Mesendoderm (in vitro differentiated cells): ENCODE results near the gene GALNT18.

Experiments used
- DNase-seq: peaks from one replicate; pipeline ENCODE4 v3.0.0; 2013
- H2AK5ac ChIP-seq: 2 replicates; pipeline ENCODE4 v1.6.1; 2013; ENCODE audit warnings: low read length, inconsistent platforms
- H2BK120ac ChIP-seq: 2 replicates; pipeline ENCODE4 v1.6.1; 2013; ENCODE audit warnings: low read depth, mild to moderate bottlenecking, low read length, moderate library complexity, mixed read lengths
- H2BK15ac ChIP-seq: replicated peaks from 2 replicates; pipeline ENCODE4 v1.6.1; 2013; ENCODE audit warnings: low read depth, mild to moderate bottlenecking, moderate library complexity
- H2BK5ac ChIP-seq: 2 replicates; pipeline ENCODE4 v1.6.1; 2013; ENCODE audit warnings: low read length, inconsistent platforms
- H3K18ac ChIP-seq: 2 replicates; pipeline ENCODE4 v1.6.1; 2013; ENCODE audit warnings: mild to moderate bottlenecking, low read length, mixed read lengths
- H3K23ac ChIP-seq: one replicate; pipeline ENCODE4 v1.6.1; 2013; ENCODE audit warnings: low read length
- H3K27ac ChIP-seq: 2 replicates; pipeline ENCODE4 v1.5.1; 2013; ENCODE audit warnings: low read depth, mild to moderate bottlenecking, inconsistent platforms, low read length, moderate library complexity
- H3K27me3 ChIP-seq: 2 replicates; pipeline ENCODE4 v1.6.1; 2013; ENCODE audit warnings: low read length, control low read depth, mild to moderate bottlenecking, inconsistent platforms; ENCODE audit not compliant: insufficient read depth, poor library complexity
- H3K36me3 ChIP-seq: 2 replicates; pipeline ENCODE4 v1.6.1; 2013; ENCODE audit warnings: low read length, inconsistent platforms; ENCODE audit not compliant: control insufficient read depth, insufficient read depth
- H3K4ac ChIP-seq: one replicate; pipeline ENCODE4 v1.6.1; 2013; ENCODE audit warnings: low read depth, mild to moderate bottlenecking, low read length, moderate library complexity
- H3K4me1 ChIP-seq: 2 replicates; pipeline ENCODE4 v1.6.1; 2013; ENCODE audit warnings: low read depth, low read length, inconsistent platforms; ENCODE audit not compliant: control insufficient read depth
- H3K4me2 ChIP-seq: 2 replicates; pipeline ENCODE4 v1.6.1; 2013; ENCODE audit warnings: low read length
- H3K4me3 ChIP-seq: 2 replicates; pipeline ENCODE4 v1.5.1; 2013; ENCODE audit warnings: mild to moderate bottlenecking, low read length
- H3K56ac ChIP-seq: one replicate; pipeline ENCODE4 v1.6.1; 2013; ENCODE audit warnings: low read length
- H3K79me1 ChIP-seq: 2 replicates; pipeline ENCODE4 v1.6.1; 2013; ENCODE audit warnings: low read length, inconsistent platforms
- H3K79me2 ChIP-seq: 2 replicates; pipeline ENCODE4 v1.6.1; 2013; ENCODE audit warnings: mild to moderate bottlenecking, low read length; ENCODE audit not compliant: control insufficient read depth, insufficient read depth
- H3K9ac ChIP-seq: 2 replicates; pipeline ENCODE4 v1.6.1; 2013; ENCODE audit warnings: low read length, inconsistent platforms
- H4K5ac ChIP-seq: one replicate; pipeline ENCODE4 v1.6.1; 2013; ENCODE audit warnings: low read length
- H4K8ac ChIP-seq: one replicate; pipeline ENCODE4 v1.6.1; 2013; ENCODE audit warnings: low read depth, mild to moderate bottlenecking, control low read depth, low read length, moderate library complexity
- WGBS: extraction: QIAGEN DNeasy Blood & Tissue Kit; methylation state at CpG from one replicate; pipeline ENCODE4 v1.1.7; 2013; ENCODE audit warnings: low lambda C conversion rate, missing lambda C conversion rate; ENCODE audit not compliant: insufficient coverage; ENCODE audit errors: extremely low coverage; 5-methylcytosine and 5-hydroxymethylcytosine counted together

The GALNT18 gene

GRCh38 chr11:11246166-11246565 is 375.6 kb downstream of the GALNT18 start:
- Histone ChIP-seq H3K79me1 (no peaks in the 10 kb centered on the region), H3K4me1 (no peaks in the 10 kb centered on the region), H4K5ac (no peak overlapping the region), H2BK5ac (no peak overlapping the region), H3K79me2 (no peaks in the 10 kb centered on the region), H3K18ac (no peak overlapping the region), H4K8ac (no peak overlapping the region), H3K36me3 (no peaks in the 10 kb centered on the region), H3K23ac (no peak overlapping the region), H2AK5ac (no peak overlapping the region), H2BK120ac (no peak overlapping the region), H2BK15ac (no peak overlapping the region), H3K4ac (no peak overlapping the region), H3K27me3 (no peaks in the 10 kb centered on the region), H3K4me2 (no peak overlapping the region), H3K4me3 (no peak overlapping the region), H3K27ac (no peak overlapping the region), H3K9ac (no peak overlapping the region), H3K56ac (no peak overlapping the region)
- no peak for DNase-seq
- no CpG with 5 or more reads among the region's 1 CpG for WGBS

- Histone ChIP-seq H3K27ac (no peak overlapping the region), H3K4ac (no peak overlapping the region), H2BK120ac (no peak overlapping the region), H2BK5ac (no peak overlapping the region), H3K18ac (no peak overlapping the region), H3K56ac (no peak overlapping the region), H3K79me1 (no peaks in the 10 kb centered on the region), H2AK5ac (no peak overlapping the region), H4K5ac (no peak overlapping the region), H3K36me3 (no peaks in the 10 kb centered on the region), H3K4me2 (no peak overlapping the region), H3K23ac (no peak overlapping the region), H3K4me3 (no peak overlapping the region), H4K8ac (no peak overlapping the region), H3K79me2 (no peaks in the 10 kb centered on the region), H3K9ac (no peak overlapping the region), H2BK15ac (no peak overlapping the region), H3K4me1 (no peaks in the 10 kb centered on the region), H3K27me3 (no peaks in the 10 kb centered on the region)
- DNase-seq = no peak
- no CpG with 5 or more reads among the region's 3 CpGs for WGBS
Observed at GRCh38 chr11:11245453-11245852, 376.4 kb downstream of the GALNT18 start.

- Histone ChIP-seq H3K23ac (no peak overlapping the region), H3K4ac (no peak overlapping the region), H3K18ac (no peak overlapping the region), H3K4me2 (no peak overlapping the region), H4K5ac (no peak overlapping the region), H2AK5ac (no peak overlapping the region), H2BK15ac (no peak overlapping the region), H3K27me3 (no peaks in the 10 kb centered on the region), H2BK5ac (no peak overlapping the region), H3K36me3 (no peaks in the 10 kb centered on the region), H3K79me1 (no peaks in the 10 kb centered on the region), H3K4me1 (no peaks in the 10 kb centered on the region), H3K56ac (no peak overlapping the region), H4K8ac (no peak overlapping the region), H3K4me3 (no peak overlapping the region), H3K27ac (no peak overlapping the region), H3K79me2 (no peaks in the 10 kb centered on the region), H3K9ac (no peak overlapping the region), H2BK120ac (no peak overlapping the region)
- WGBS = no CpG with 5 or more reads among the region's 2 CpGs
- DNase-seq = peak; percentile 75
Observed at GRCh38 chr11:11244470-11245080, 377.2 kb downstream of the GALNT18 start.

GRCh38 chr11:11243590-11244469 is 378.0 kb downstream of the GALNT18 start:
- no CpG with 5 or more reads among the region's 9 CpGs for WGBS
- Histone ChIP-seq H3K4me3 (no peak overlapping the region), H3K27me3 (no peaks in the 10 kb centered on the region), H3K79me1 (no peaks in the 10 kb centered on the region), H2BK5ac (no peak overlapping the region), H2AK5ac (no peak overlapping the region), H2BK15ac (no peak overlapping the region), H3K79me2 (no peaks in the 10 kb centered on the region), H4K8ac (no peak overlapping the region), H3K18ac (no peak overlapping the region), H3K56ac (no peak overlapping the region), H3K4me1 (no peaks in the 10 kb centered on the region), H3K4me2 (no peak overlapping the region), H3K9ac (no peak overlapping the region), H2BK120ac (no peak overlapping the region), H4K5ac (no peak overlapping the region), H3K4ac (no peak overlapping the region), H3K27ac (no peak overlapping the region), H3K23ac (no peak overlapping the region), H3K36me3 (no peaks in the 10 kb centered on the region)
- DNase-seq = peak; percentile 88

- Histone ChIP-seq H2BK120ac (no peak overlapping the region), H3K23ac (no peak overlapping the region), H2AK5ac (no peak overlapping the region), H3K79me2 (no peaks in the 10 kb centered on the region), H2BK5ac (no peak overlapping the region), H4K5ac (no peak overlapping the region), H3K4me2 (no peak overlapping the region), H3K56ac (no peak overlapping the region), H3K36me3 (no peaks in the 10 kb centered on the region), H3K4me1 (no peaks in the 10 kb centered on the region), H3K4me3 (no peak overlapping the region), H3K27me3 (no peaks in the 10 kb centered on the region), H3K4ac (no peak overlapping the region), H3K18ac (no peak overlapping the region), H4K8ac (no peak overlapping the region), H2BK15ac (no peak overlapping the region), H3K27ac (no peak overlapping the region), H3K9ac (no peak overlapping the region), H3K79me1 (no peaks in the 10 kb centered on the region)
- no peak for DNase-seq
- no CpG with 5 or more reads among the region's 6 CpGs for WGBS
Observed at GRCh38 chr11:11243209-11243589, 378.6 kb downstream of the GALNT18 start.
